ENCODE data around the gene POP7. TPM values are rescaled to one million over a fixed set of nuclear protein-coding genes. Genes with fewer than 3 reads are reported as not detected.
A peak's percentile ranks its signal among the peaks of the same experiment; 100 is the strongest.

The POP7 gene
- total RNA-seq, 1 donor from 2014 or later = 41.5 TPM

- DNase-seq = no peak
Observed at GRCh38 chr7:100726996-100727761, 21.3 kb downstream of the POP7 start.

- no peak for DNase-seq
Observed at GRCh38 chr7:100728196-100728595, 22.3 kb downstream of the POP7 start.

GRCh38 chr7:100730136-100730800 is 24.3 kb downstream of the POP7 start:
- no peak for DNase-seq

- DNase-seq = no peak
Observed at GRCh38 chr7:100731937-100732636, 26.2 kb downstream of the POP7 start.

- DNase-seq = no peak
Observed at GRCh38 chr7:100735730-100736129, 29.8 kb downstream of the POP7 start.

GRCh38 chr7:100736671-100737070 is 30.8 kb downstream of the POP7 start:
- no peak for DNase-seq

- no peak for DNase-seq
Observed at GRCh38 chr7:100739934-100740333, 34.0 kb downstream of the POP7 start.

- no peak for DNase-seq
Observed at GRCh38 chr7:100744605-100745004, 38.7 kb downstream of the POP7 start.

GRCh38 chr7:100745184-100745583 is 39.3 kb downstream of the POP7 start:
- DNase-seq = peak; percentile 51

- DNase-seq = no peak
Observed at GRCh38 chr7:100752994-100753393, 47.1 kb downstream of the POP7 start.

GRCh38 chr7:100753750-100754149 is 47.8 kb downstream of the POP7 start:
- DNase-seq = no peak

Other genes starting within 250 kb of the POP7 start
- gene SPACDR, start 241.9 kb upstream of the POP7 start, total RNA-seq = not detected
- gene TSC22D4, start 226.9 kb upstream of the POP7 start, total RNA-seq = 9.7 TPM
- 47.9 TPM for gene NYAP1, start 222.2 kb upstream of the POP7 start, total RNA-seq
- gene AGFG2, start 166.9 kb upstream of the POP7 start, total RNA-seq = 2.0 TPM
- not detected for gene SAP25, start 132.2 kb upstream of the POP7 start, total RNA-seq
- gene LRCH4, start 120.0 kb upstream of the POP7 start, total RNA-seq = 6.4 TPM
- 0.16 TPM for gene FBXO24, start 119.8 kb upstream of the POP7 start, total RNA-seq
- gene PCOLCE, start 103.8 kb upstream of the POP7 start, total RNA-seq = 4.2 TPM
- 12.2 TPM for gene MOSPD3, start 93.6 kb upstream of the POP7 start, total RNA-seq
- gene TFR2, start 64.6 kb upstream of the POP7 start, total RNA-seq = 5.3 TPM
- gene ACTL6B, start 49.7 kb upstream of the POP7 start, total RNA-seq = 109 TPM
- gene GNB2, start 32.4 kb upstream of the POP7 start, total RNA-seq = 57.7 TPM
- gene GIGYF1, start 11.9 kb upstream of the POP7 start, total RNA-seq = 15.4 TPM
- gene EPO, start 14.3 kb downstream of the POP7 start, total RNA-seq = not detected
- not detected for gene ZAN, start 27.5 kb downstream of the POP7 start, total RNA-seq
- 8.4 TPM for gene EPHB4, start 121.4 kb downstream of the POP7 start, total RNA-seq
- gene SLC12A9, start 146.6 kb downstream of the POP7 start, total RNA-seq = 30.1 TPM
- 5.8 TPM for gene TRIP6, start 161.3 kb downstream of the POP7 start, total RNA-seq
- gene SRRT, start 169.0 kb downstream of the POP7 start, total RNA-seq = 29.5 TPM
- 2.5 TPM for gene UFSP1, start 183.6 kb downstream of the POP7 start, total RNA-seq
- 16.1 TPM for gene ACHE, start 189.8 kb downstream of the POP7 start, total RNA-seq
- gene MUC3A, start 243.4 kb downstream of the POP7 start, total RNA-seq = 0.47 TPM